Activated naive CD4-positive, alpha-beta T cell treated with anti-CD3 and anti-CD28 coated beads for 36 hours (primary cell): ENCODE data around the gene UBN2. TPM values are rescaled to one million over a fixed set of nuclear protein-coding genes. Genes with fewer than 3 reads are reported as not detected.

Experiments used
- CTCF ChIA-PET: fragments of 350-600 bp; sonication (Branson Sonifier 250); formaldehyde crosslinking; loops from one replicate; lab custom pipeline; 2021; ENCODE audit warnings: antibody characterized with exemption; lab: Charles Lee
- DNase-seq: peaks from one replicate; pipeline ENCODE4 v3.0.0-alpha.2; 2020
- H3K27ac Mint-ChIP-seq: one replicate; pipeline ENCODE4 v1.8.0; 2021; ENCODE audit warnings: mild to moderate bottlenecking, mixed read lengths
- H3K27me3 Mint-ChIP-seq: one replicate; pipeline ENCODE4 v1.8.0; 2021; ENCODE audit warnings: low read depth, mixed read lengths
- H3K36me3 Mint-ChIP-seq: one replicate; pipeline ENCODE4 v1.8.0; 2021; ENCODE audit warnings: low read depth, mixed read lengths
- H3K4me1 Mint-ChIP-seq: one replicate; pipeline ENCODE4 v1.8.0; 2021; ENCODE audit warnings: low read depth, mixed read lengths
- H3K4me3 Mint-ChIP-seq: one replicate; pipeline ENCODE4 v1.8.0; 2021; ENCODE audit warnings: mild to moderate bottlenecking, moderate library complexity, mixed read lengths
- H3K9me3 Mint-ChIP-seq: one replicate; pipeline ENCODE4 v1.8.0; 2021; ENCODE audit warnings: mixed read lengths
- intact Hi-C: fragments of 100-400 bp; cut with micrococcal nuclease; formaldehyde crosslinking; loops from one replicate; pipeline ENCODE4 v1.15.1; 2023
- total RNA-seq, 2 experiments: library from RNA; stranded (reverse); gene quantifications; one replicate each; pipeline ENCODE4 v1.2.3, GENCODE V29; 2021

Gene UBN2
- total RNA-seq, 2 experiments from 2014 or later = 9.7 to 10.6 TPM

DNA sequence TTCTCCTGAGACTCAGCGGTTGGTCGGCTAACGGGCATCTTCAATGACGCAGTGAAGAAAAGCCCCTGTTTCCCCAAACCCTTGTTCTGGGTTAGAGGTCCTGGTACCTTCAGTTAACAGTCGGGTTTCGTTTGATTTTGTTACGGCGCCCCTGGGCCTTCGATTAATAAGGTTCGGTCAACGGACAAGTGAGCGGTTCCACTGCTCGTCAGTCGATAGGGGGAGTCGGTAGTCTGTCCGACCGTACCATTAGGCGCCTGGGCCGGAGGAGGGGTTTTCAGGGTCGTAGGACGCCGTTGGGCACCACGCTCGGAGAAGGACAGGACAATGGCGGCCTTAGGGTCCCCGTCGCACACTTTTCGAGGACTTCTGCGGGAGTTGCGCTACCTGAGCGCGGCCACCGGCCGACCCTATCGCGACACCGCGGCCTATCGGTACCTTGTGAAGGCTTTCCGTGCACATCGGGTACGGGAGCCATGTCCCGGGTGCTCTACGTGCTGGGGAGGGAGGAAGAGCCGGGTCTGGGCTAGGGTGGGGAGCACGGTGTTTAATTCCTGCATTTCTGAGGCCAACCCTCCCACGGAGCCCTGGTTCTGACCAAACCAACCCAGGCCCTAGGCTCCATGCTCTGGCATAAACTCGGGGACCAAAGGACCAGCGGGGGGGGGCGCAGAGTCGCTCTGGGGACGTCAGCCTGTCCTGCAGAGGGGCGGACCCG lies 110.2 kb downstream of the UBN2 start, which contains the start of gene FMC1:
FMC1 (plus strand) TSS at position 280 of the 718 bp plus-strand sequence; CDS start at position 328, 48 bp downstream.
- H3K4me3 Mint-ChIP-seq = peak within 1 kb of the TSS; percentile 93
- peaks cover 3% of the 10 kb centered on the region for H3K27me3 Mint-ChIP-seq
- CTCF ChIA-PET = interaction anchor here (1.4 kb wide), 1 partner anchor 323 kb away, joined by 5 read pairs; no protein-coding TSS in a partner anchor
- H3K9me3 Mint-ChIP-seq = peaks cover 3% of the 10 kb centered on the region
- peak; percentile 94 for DNase-seq
- intact Hi-C loops = loop anchor here (1.0 to 5.0 kb wide), 7 partner anchors 93 to 890 kb away; partner anchors contain the start of genes HIPK2 and ZC3HAV1L
- H3K36me3 Mint-ChIP-seq = peaks cover 16% of the 10 kb centered on the region
- H3K27ac Mint-ChIP-seq = peak within 1 kb of the TSS; percentile 99
- peaks cover 22% of the 10 kb centered on the region for H3K4me1 Mint-ChIP-seq

DNA sequence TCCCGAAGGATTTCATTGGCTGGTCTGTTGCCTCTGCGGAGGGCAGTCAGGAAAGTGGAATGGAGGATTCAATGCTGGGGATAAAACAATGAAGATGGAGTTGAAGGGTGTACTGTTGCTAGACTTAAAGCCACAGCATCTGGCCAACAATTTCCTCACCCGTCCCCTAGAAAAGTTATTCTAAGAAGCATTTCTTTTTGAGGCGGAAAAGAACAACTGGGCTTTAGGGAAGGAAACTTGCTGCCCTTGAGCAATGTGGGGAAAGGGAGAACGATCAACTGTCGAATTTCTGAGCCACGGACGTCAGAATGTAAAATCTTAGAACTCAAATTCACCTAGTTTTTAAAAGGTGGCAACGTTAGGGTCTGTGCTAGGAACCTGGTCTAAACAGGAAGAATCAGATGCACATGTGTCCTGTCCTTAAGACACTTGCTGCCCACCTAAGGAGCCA lies 110.8 kb downstream of the UBN2 start:
- H3K36me3 Mint-ChIP-seq = peaks cover 16% of the 10 kb centered on the region
- peaks cover 3% of the 10 kb centered on the region for H3K9me3 Mint-ChIP-seq
- intact Hi-C loops = loop anchor here (1.0 to 5.0 kb wide), 7 partner anchors 92 to 889 kb away; partner anchors contain the start of genes HIPK2 and ZC3HAV1L
- CTCF ChIA-PET = no interaction called here
- no peak for DNase-seq
- H3K27ac Mint-ChIP-seq = peak overlapping the region; percentile 99
- H3K4me3 Mint-ChIP-seq = peak overlapping the region; percentile 93
- peaks cover 3% of the 10 kb centered on the region for H3K27me3 Mint-ChIP-seq
- H3K4me1 Mint-ChIP-seq = peaks cover 22% of the 10 kb centered on the region

DNA sequence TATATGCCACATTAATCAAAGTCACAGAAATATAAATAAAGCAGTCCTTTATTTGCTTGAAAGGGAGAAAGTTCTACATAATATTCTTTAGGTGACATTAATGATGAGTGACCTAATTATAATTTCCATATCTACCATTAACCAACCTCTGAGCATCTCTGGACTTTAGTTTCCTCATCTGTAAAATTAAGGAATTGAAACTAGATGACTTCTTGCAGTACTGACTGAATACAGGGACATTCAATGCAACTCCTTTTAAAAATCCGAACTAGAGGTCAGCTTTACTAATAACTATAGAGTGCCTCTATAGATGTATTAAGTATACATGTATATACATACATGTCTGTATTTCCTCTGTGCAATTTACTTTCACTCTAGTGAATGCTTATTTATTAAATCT lies 114.0 kb downstream of the UBN2 start:
- CTCF ChIA-PET = no interaction called here
- peaks cover 12% of the 10 kb centered on the region for H3K36me3 Mint-ChIP-seq
- H3K27ac Mint-ChIP-seq = no peak overlapping the region
- H3K4me1 Mint-ChIP-seq = peaks cover 16% of the 10 kb centered on the region
- intact Hi-C loops = no loop called here
- no peaks in the 10 kb centered on the region for H3K9me3 Mint-ChIP-seq
- no peak overlapping the region for H3K4me3 Mint-ChIP-seq
- H3K27me3 Mint-ChIP-seq = peaks cover 3% of the 10 kb centered on the region
- no peak for DNase-seq

DNA sequence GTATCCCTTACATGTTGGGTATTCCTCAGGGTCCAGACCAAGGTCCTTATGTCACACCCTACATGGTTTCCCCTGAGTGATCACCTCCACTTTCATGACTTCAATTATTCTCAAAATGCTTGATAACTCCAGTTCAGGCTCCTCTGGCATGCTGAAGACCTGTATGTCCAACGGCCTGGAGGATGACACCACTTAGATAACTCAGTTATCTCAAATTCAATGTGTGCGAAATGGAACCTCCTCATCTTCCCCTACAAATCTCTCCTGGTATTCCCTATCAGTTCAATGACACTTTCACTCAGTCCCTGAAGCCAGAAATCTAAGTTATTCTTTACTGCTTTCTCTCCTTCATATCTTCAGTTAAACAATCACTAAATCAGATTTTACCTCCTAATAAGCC lies 120.0 kb downstream of the UBN2 start:
- H3K4me3 Mint-ChIP-seq = no peak overlapping the region
- H3K27ac Mint-ChIP-seq = no peak overlapping the region
- CTCF ChIA-PET = no interaction called here
- H3K36me3 Mint-ChIP-seq = peaks cover 10% of the 10 kb centered on the region
- H3K27me3 Mint-ChIP-seq = no peaks in the 10 kb centered on the region
- no peaks in the 10 kb centered on the region for H3K4me1 Mint-ChIP-seq
- no peak for DNase-seq
- no peaks in the 10 kb centered on the region for H3K9me3 Mint-ChIP-seq
- intact Hi-C loops = no loop called here

DNA sequence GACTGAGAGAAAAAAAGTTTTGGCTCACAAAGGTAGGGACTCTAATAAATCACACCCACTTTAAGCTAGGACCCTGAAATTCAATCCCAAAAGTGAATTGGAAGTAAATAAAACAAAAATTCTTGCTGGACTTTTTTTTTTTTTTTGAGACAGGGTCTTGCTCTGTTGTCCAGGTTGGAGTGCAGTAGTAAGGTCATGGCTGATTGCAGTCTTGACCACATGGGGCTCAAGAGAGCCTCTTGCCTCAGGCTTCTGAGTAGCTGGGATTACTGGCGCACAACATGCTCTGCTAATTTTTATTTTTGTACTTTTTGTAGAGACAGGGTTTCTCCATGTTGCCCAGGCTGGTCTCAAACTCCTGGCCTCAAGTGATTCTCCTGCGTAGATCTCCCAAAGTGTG lies 123.7 kb downstream of the UBN2 start:
- no peak for DNase-seq
- CTCF ChIA-PET = no interaction called here
- peaks cover 7% of the 10 kb centered on the region for H3K4me1 Mint-ChIP-seq
- no peak overlapping the region for H3K4me3 Mint-ChIP-seq
- peaks cover 12% of the 10 kb centered on the region for H3K36me3 Mint-ChIP-seq
- H3K9me3 Mint-ChIP-seq = no peaks in the 10 kb centered on the region
- intact Hi-C loops = loop anchor here (5.0 kb wide), 2 partner anchors 467 to 873 kb away; no protein-coding TSS in a partner anchor
- H3K27me3 Mint-ChIP-seq = no peaks in the 10 kb centered on the region
- no peak overlapping the region for H3K27ac Mint-ChIP-seq

DNA sequence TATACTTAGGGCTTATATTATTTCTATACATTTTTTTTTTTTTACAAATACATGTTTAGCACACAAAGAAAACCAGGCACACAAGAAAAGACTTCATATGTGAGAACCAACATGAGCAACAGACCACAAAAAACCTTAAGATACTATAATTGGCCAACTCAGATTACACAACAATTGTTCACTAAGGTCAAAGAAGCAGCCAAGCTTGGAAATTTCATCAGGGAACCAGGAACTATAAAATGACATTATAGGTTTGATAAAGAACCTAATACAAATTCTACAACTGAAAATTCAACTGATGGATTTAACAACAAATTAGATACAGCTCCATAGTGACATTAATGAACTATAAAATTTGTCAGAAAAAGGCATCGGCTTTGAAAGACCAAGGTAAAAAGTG lies 124.3 kb downstream of the UBN2 start:
- no peak for DNase-seq
- CTCF ChIA-PET = no interaction called here
- no peaks in the 10 kb centered on the region for H3K27me3 Mint-ChIP-seq
- H3K27ac Mint-ChIP-seq = no peak overlapping the region
- H3K36me3 Mint-ChIP-seq = peaks cover 10% of the 10 kb centered on the region
- H3K4me3 Mint-ChIP-seq = no peak overlapping the region
- H3K9me3 Mint-ChIP-seq = no peaks in the 10 kb centered on the region
- H3K4me1 Mint-ChIP-seq = peaks cover 7% of the 10 kb centered on the region
- intact Hi-C loops = loop anchor here (5.0 kb wide), 2 partner anchors 468 to 872 kb away; no protein-coding TSS in a partner anchor

Other genes with a start within 250 kb of the UBN2 start
- gene KIAA1549, start 249.8 kb upstream of the UBN2 start, total RNA-seq = under 1 TPM; 0.60 to 0.67 TPM
- gene ZC3HAV1L, start 195.2 kb upstream of the UBN2 start, total RNA-seq = 1 to 10 TPM; 4.5 to 5.1 TPM
- 100 to 1,000 TPM; 131 to 134 TPM for gene ZC3HAV1, start 121.5 kb upstream of the UBN2 start, total RNA-seq
- 10 to 100 TPM in 1 of 2 experiments, 1 to 10 TPM in 1; 7.1 to 10.6 TPM for gene FMC1, start 110.1 kb downstream of the UBN2 start, total RNA-seq
- 100 to 1,000 TPM; 132 to 138 TPM for gene LUC7L2, start 128.7 kb downstream of the UBN2 start, total RNA-seq